GM12872 (cell line): Measurements from ENCODE around the gene ZBTB7A.

Source experiments
- CTCF ChIP-seq: IDR thresholded peaks from 3 replicates; pipeline ENCODE4 v1.5.1; 2011; ENCODE audit warnings: low read depth, mild to moderate bottlenecking, low read length, moderate library complexity; ENCODE audit not compliant: insufficient read depth

ZBTB7A gene

GRCh38 chr19:4097501-4097900 lies 30.8 kb upstream of the ZBTB7A start:
- no peak for TF ChIP-seq CTCF

DNA sequence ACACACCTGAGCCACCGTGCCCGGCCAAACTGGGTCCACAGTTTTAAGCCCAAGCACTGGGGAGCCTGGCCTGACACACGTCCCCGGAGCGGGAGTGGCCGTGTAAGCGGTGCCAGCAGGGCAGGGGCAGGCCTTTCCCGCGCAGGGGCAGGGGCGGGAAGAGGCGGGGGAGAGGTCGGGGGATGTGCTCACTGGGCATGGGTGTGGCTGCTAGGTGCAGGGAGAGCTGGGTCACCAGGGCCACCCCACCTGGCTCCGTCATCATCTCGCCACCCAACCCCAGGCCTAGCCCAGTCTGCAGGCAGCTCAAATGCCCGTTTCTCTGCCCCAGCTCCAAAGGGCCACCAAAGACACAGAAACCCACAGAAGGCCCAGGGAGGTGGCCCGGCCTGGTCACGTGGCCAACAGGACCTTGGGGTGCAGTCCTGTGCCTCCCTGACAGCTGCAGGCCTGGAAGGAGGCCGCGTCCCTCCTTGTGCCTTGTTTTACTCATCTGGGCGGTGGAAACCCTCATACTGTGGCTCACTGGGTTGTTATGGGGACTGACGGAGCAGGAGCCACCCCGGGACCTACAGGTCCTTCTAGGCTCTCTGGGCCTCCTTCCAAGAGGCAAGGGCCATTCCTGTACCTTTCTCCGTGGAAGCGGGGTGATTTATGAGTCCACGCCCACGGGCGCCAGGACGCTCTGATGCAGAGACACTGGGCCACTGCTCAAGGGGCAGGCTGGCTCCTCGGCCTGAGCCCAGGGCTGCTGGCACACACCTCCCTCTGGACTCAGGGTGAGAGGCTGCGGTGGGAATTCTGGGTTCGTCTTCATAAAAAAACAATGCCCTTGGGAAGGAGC lies 29.6 kb upstream of the ZBTB7A start:
- no peak for TF ChIP-seq CTCF

DNA sequence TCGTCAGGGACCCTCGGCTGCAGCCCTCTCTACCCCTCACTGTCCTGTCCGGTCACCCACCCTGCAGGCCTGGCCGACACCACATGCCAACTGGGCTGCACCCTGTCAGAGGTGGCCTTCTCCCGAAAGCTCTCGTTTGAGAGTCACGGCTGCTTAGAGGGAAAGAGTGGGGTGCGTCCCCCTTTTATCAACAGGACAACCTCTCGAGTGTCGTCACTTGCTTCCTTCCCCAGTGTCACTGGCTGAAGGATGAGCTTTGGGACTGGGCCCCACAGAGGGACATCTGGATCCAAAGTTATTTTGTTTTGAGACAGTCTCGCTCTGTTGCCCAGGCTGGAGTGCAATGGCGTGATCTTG lies 28.8 kb upstream of the ZBTB7A start:
- no peak for TF ChIP-seq CTCF

DNA sequence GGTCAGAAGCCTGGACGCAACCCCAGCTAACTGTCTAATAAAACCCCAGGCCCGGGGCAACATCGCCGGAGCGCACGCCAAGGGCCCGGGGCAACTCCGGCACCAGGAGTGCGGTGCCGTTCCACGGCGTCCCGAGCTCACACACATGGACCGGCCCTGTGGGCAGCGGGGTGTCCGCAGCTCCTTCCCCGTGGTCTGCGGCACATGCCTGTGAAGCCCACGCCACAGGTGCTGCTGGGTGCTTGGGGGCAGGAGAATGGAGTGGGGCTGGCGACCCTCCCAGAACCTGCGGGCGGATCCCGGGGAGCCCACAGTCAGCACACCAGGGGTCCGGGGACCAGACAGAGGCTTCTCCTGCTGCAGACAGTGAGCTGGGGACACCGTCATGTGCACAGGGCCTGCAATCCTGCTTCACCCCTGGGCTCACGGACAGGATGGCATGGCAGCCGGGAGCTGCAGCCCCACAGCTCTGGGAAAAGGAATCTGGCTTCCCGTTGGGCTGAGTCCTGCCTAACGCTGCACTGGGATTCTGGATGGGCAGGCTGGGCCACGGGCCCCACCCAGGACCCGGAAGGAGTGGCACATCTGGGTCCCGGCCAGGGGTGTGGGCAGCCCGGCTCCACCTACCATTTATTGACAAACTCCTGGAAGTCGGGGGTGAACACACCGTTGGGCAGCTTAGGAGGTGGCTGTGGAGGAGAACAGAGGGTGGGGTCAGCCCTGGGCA lies 28.2 kb upstream of the ZBTB7A start:
- no peak for TF ChIP-seq CTCF

DNA sequence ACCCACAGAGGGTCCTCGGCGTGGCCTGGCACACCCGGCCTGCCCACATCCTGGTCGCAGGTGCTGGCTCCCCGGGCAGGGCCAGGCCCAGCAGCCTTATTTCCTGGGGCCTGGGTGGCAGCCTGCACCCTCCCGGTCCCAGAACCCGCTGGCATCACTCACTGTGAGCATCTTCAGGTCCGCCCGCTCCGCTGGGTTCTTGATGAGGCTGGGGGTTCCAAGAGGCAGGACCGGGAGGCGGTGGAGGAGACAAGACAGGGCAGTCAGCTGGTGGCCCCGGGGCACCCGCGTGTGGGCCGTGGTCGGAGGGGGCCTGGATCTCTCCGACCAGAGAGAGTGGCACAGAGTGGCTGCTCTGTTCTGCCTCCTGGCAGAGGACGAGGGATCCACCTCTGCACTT lies 27.6 kb upstream of the ZBTB7A start:
- TF ChIP-seq CTCF: no peak

GRCh38 chr19:4093643-4094175 lies 27.0 kb upstream of the ZBTB7A start:
- no peak for TF ChIP-seq CTCF

DNA sequence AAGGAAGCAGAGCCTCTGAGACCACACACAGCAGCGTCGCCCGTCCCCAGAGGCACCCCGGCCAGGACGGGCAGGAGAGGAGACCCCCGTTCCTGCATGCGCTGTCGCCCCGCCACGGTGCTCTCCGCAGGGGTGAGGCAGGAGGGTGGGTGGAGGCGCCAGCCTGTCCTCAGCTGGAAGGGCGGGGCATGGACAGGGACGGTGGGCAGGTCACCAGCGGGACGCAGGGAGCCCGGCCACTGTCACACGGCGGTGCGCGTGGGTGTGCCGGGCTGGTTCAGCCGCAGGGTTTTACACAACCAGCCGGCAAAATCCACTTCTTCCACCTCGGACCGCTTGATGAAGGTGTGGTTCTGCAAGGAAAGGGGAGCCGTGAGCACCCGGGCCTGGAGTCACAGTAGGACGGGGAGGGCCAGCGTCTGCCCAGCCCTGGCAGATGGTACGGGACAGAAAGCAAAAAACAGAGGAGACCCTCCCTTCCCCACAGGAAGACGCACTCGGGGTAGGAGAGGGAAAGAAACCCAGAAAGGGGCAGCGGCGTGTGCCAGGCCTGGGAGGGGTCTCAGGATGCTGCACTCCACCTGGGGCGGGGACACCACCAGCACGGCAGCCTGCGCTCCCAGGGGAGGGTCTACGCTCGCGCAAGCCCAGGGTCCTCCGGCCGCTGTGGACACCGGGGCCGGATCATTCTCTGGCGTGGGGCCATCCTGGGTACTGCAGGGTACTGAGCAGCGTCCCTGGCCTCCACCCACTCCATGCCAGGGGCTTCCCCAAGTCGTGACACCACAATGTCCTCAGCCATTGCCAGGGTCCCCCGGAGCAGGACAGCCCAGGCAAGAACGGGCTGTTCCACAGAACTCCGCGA lies 23.9 kb upstream of the ZBTB7A start:
- no peak for TF ChIP-seq CTCF
